Hepatocyte (in vitro differentiated cells): ENCODE data around the gene GATC. TPM values are rescaled to one million over a fixed set of nuclear protein-coding genes. Genes with fewer than 3 reads are reported as not detected.
A peak's percentile ranks its signal among the peaks of the same experiment; 100 is the strongest.

Experiments
- DNase-seq: peaks from one replicate; pipeline ENCODE4 v3.0.0-alpha.2; 2016; ENCODE audit warnings: low spot score
- H2AFZ ChIP-seq: fragments of 200-600 bp; sonication (generic); 2 replicates; pipeline ENCODE4 v1.6.0; 2016; ENCODE audit warnings: antibody characterized with exemption, mild to moderate bottlenecking
- H3K27ac ChIP-seq: fragments of 200-600 bp; sonication (generic); 2 replicates; pipeline ENCODE4 v1.5.1; 2016; ENCODE audit warnings: mild to moderate bottlenecking
- H3K27me3 ChIP-seq: fragments of 200-600 bp; sonication (generic); 2 replicates; pipeline ENCODE4 v1.6.1; 2016
- H3K36me3 ChIP-seq: fragments of 200-600 bp; sonication (generic); replicated peaks from 2 replicates; pipeline ENCODE4 v1.5.1; 2016; ENCODE audit warnings: low read depth; ENCODE audit not compliant: insufficient read depth
- H3K4me1 ChIP-seq: fragments of 200-600 bp; sonication (generic); 2 replicates; pipeline ENCODE4 v1.5.1; 2016; ENCODE audit warnings: mild to moderate bottlenecking, moderate library complexity; ENCODE audit not compliant: insufficient read depth
- H3K4me2 ChIP-seq: fragments of 200-600 bp; sonication (generic); 2 replicates; pipeline ENCODE4 v1.6.0; 2016
- H3K4me3 ChIP-seq: fragments of 200-600 bp; sonication (generic); 2 replicates; pipeline ENCODE4 v1.5.1; 2016; ENCODE audit warnings: mild to moderate bottlenecking
- H3K79me2 ChIP-seq: fragments of 200-600 bp; sonication (generic); 2 replicates; pipeline ENCODE4 v1.6.0; 2017; ENCODE audit warnings: mild to moderate bottlenecking
- H3K9me2 ChIP-seq: fragments of 200-600 bp; sonication (generic); replicated peaks from 2 replicates; pipeline ENCODE4 v1.6.0; 2017; ENCODE audit warnings: mild to moderate bottlenecking; ENCODE audit not compliant: insufficient read depth
- H3K9me3 ChIP-seq: fragments of 200-600 bp; sonication (generic); 2 replicates; pipeline ENCODE4 v1.5.1; 2016; ENCODE audit warnings: low read depth, mild to moderate bottlenecking
- H4K20me1 ChIP-seq: fragments of 200-600 bp; sonication (generic); 2 replicates; pipeline ENCODE4 v1.6.0; 2016; ENCODE audit warnings: mild to moderate bottlenecking; ENCODE audit not compliant: insufficient read depth, poor library complexity, severe bottlenecking
- EZH2 ChIP-seq: fragments of 200-600 bp; sonication (generic); IDR thresholded peaks from 2 replicates; pipeline ENCODE4 v1.6.1; 2016; ENCODE audit warnings: antibody characterized with exemption, mild to moderate bottlenecking, borderline replicate concordance
- EZH2phosphoT487 ChIP-seq: fragments of 200-600 bp; sonication (generic); IDR thresholded peaks from one replicate; pipeline ENCODE4 v1.6.1; 2018; ENCODE audit warnings: antibody characterized with exemption, mild to moderate bottlenecking, low read depth, moderate library complexity; ENCODE audit not compliant: unreplicated experiment, severe bottlenecking
- WGBS: methylation state at CpG from one replicate; pipeline ENCODE4 v1.1.6; 2016; ENCODE audit warnings: low lambda C conversion rate; ENCODE audit errors: missing lambda C conversion rate; 5-methylcytosine and 5-hydroxymethylcytosine counted together
- polyA plus RNA-seq: library from polyadenylated mRNA; unstranded; fragments of >200 nt; fragmentation: Nextera tagmentation; extraction: Ambion mirVana; gene quantifications from 2 replicates; pipeline ENCODE4 v1.2.1, GENCODE V29; 2016
- total RNA-seq: library from RNA; depleted of rRNA; stranded (reverse); fragments of >200 nt; gene quantifications from 2 replicates; pipeline ENCODE4 v1.2.3, GENCODE V29; 2014
- TF ChIP-seq, protein P1 (sequence below): fragments of 200-600 bp; sonication (generic); IDR thresholded peaks from 2 replicates; pipeline ENCODE4 v1.5.1; 2016; ENCODE audit warnings: antibody characterized with exemption, mild to moderate bottlenecking; ENCODE audit not compliant: poor library complexity

GATC gene
- total and polyA plus RNA-seq, 2 experiments from 2014 or later, result 19.0 to 35.0 TPM

DNA sequence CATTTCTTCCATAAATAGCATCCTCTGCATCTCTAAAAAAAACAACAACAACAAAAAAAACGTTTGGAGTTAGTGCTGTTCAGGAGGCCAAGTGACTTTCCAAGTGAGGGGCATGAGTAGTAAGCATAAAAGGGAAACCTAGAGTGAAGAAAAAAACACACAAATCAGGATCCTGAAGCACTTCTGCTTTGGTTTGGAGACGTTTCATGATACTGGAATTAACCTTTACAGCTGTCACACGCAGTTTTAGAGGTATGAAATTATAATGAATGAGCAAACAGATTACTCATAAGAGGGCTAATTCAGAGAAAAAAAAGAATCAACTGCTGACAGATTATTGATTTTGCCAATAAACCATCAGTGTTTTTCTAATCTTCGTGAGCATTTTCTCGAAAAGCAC is 19.5 kb downstream of the GATC start:
- TF ChIP-seq, protein P1, sequence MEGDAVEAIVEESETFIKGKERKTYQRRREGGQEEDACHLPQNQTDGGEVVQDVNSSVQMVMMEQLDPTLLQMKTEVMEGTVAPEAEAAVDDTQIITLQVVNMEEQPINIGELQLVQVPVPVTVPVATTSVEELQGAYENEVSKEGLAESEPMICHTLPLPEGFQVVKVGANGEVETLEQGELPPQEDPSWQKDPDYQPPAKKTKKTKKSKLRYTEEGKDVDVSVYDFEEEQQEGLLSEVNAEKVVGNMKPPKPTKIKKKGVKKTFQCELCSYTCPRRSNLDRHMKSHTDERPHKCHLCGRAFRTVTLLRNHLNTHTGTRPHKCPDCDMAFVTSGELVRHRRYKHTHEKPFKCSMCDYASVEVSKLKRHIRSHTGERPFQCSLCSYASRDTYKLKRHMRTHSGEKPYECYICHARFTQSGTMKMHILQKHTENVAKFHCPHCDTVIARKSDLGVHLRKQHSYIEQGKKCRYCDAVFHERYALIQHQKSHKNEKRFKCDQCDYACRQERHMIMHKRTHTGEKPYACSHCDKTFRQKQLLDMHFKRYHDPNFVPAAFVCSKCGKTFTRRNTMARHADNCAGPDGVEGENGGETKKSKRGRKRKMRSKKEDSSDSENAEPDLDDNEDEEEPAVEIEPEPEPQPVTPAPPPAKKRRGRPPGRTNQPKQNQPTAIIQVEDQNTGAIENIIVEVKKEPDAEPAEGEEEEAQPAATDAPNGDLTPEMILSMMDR, result no peak
- TF ChIP-seq EZH2 (no peak), EZH2phosphoT487 (no peak)
- Histone ChIP-seq H3K36me3 (peaks cover 7% of the 10 kb centered on the region), H3K4me3 (no peak overlapping the region), H3K4me2 (no peak overlapping the region), H3K9me2 (no peaks in the 10 kb centered on the region), H3K9me3 (no peaks in the 10 kb centered on the region), H3K4me1 (peaks cover 11% of the 10 kb centered on the region), H3K27me3 (no peaks in the 10 kb centered on the region), H2AFZ (no peak overlapping the region), H4K20me1 (peaks cover 53% of the 10 kb centered on the region), H3K27ac (no peak overlapping the region), H3K79me2 (peaks cover 82% of the 10 kb centered on the region)
- DNase-seq, result no peak
- 72% methylated on average over 5 of the region's 5 CpGs for WGBS

DNA sequence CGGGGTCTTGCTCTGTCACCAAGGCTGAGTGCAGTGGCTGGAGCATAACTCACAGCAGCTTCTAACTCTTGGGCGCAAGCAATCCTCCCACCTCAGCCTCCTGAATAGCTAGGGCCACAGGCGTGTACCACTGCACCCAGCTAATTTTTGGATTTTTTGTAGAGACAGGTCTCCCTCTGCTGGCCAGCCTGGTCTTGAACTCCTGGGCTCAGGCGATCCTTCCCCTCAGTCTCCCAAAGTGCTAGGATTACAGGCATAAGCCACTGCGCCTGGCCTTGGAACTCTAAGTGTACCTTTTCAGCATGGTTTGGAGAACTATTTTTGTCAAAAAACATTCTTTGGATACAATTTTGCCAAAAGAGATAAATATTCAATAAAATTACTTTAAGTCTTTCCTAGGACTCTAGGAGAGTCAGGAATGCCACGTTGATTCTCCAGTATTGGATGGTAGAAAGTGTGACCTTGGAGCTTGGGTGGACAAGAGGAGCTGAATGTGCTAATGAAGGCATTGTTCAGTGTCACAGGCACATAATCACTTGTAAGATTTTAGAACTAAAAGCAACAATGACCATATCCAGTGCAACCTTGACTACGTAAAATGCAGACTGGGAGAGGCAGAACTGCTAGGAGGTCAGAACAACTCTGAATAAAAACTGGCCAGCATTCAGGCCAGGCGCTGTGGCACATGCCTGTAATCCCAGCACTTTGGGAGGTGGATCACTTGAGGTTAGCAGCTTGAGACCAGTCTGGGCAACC is 20.5 kb downstream of the GATC start:
- no peak for TF ChIP-seq EZH2phosphoT487
- TF ChIP-seq, protein P1, result peak; percentile 53
- Histone ChIP-seq H3K79me2 (peaks cover 91% of the 10 kb centered on the region), H4K20me1 (peaks cover 47% of the 10 kb centered on the region), H3K36me3 (no peaks in the 10 kb centered on the region), H3K9me3 (no peaks in the 10 kb centered on the region), H3K27ac (no peak overlapping the region), H3K9me2 (no peaks in the 10 kb centered on the region), H3K4me3 (no peak overlapping the region), H3K4me2 (peak overlapping the region; percentile 31), H2AFZ (no peak overlapping the region), H3K4me1 (peaks cover 12% of the 10 kb centered on the region), H3K27me3 (no peaks in the 10 kb centered on the region)
- 72% methylated on average over 8 of the region's 8 CpGs for WGBS
- DNase-seq, result peak; percentile 56

DNA sequence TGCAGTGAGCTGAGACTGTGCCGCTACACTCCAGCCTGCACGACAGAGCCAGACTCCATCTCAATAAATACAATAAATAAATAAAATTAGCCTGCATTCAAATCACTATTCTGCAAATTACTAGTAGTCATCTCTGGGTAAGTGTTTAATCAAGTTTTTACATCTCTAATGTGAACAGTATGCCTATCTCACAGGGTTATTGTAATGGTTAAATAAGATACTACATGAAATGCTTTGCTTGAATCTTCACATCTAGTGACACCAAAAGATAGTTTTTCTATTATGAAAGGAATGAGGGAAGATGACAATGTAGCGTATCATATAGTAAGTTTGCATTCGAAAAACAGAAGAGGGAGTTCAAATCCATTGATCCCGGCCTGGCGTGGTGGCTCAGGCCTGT is 21.2 kb downstream of the GATC start:
- Histone ChIP-seq H3K9me3 (no peaks in the 10 kb centered on the region), H3K4me1 (peaks cover 12% of the 10 kb centered on the region), H3K4me2 (peak overlapping the region; percentile 95), H3K36me3 (no peaks in the 10 kb centered on the region), H4K20me1 (peaks cover 44% of the 10 kb centered on the region), H3K27ac (no peak overlapping the region), H3K4me3 (no peak overlapping the region), H3K27me3 (no peaks in the 10 kb centered on the region), H2AFZ (no peak overlapping the region), H3K79me2 (peaks cover 93% of the 10 kb centered on the region), H3K9me2 (no peaks in the 10 kb centered on the region)
- 98% methylated on average over 6 of the region's 6 CpGs for WGBS
- TF ChIP-seq EZH2 (no peak), EZH2phosphoT487 (no peak)
- TF ChIP-seq, protein P1, result no peak
- no peak for DNase-seq
